ENCODE data around the gene STIM1.

The STIM1 gene

DNA sequence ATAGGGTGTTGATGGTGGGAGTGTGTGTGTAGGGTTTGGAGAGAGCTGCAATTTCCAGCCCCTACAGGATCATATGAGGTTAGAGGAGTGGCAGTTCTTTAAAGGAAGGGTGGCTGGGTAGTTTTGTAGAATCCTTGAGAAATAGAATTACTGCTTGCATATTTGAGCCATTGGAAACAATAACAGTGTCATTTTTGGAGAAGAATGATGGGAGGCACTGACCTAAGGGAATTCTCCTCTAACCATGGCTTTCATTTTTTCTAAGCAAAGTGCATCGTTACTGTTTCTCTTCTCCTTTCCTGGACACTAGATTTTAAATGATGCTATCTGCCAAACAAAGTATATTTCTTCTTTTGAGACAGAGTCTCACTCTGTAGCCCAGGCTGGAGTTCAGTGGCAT lies 172.3 kb downstream of the STIM1 start:
- no peak for DNase-seq (ENCODE audit: low read depth)
- H3K4me3 ChIP-seq (ENCODE audit: low read depth, low read length) = no peak overlapping the region
- TF ChIP-seq CTCF (IDR thresholded peaks at IDR 0.05; ENCODE audit: low read depth, low read length, missing control alignments) = no peak
- in situ Hi-C loops (cut with HindIII; ENCODE audit: low sequenced_read_pairs) = no loop called here

DNA sequence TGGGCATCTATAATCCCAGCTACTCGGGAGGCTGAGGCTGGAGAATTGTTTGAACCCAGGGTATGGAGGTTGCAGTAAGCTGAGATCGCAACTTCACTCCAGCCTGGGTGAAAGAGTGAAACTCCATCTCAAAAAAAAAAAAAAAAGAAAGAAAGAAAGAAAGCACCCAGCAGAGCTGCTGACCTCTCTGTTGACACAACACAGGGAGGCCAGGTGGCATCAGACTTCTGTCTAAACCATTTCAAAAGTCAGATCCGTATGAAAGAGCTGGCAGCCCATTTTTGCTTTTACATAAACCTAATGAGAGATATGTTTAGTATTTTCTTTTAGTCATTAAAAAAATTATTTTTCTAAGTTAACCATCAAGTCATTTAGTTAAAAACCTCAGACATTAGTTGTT lies 174.7 kb downstream of the STIM1 start:
- DNase-seq (ENCODE audit: low read depth) = no peak
- H3K4me3 ChIP-seq (ENCODE audit: low read depth, low read length) = no peak overlapping the region
- in situ Hi-C loops (cut with HindIII; ENCODE audit: low sequenced_read_pairs) = no loop called here
- no peak for TF ChIP-seq CTCF (IDR thresholded peaks at IDR 0.05; ENCODE audit: low read depth, low read length, missing control alignments)

GRCh38 chr11:4032097-4032496 lies 176.6 kb downstream of the STIM1 start:
- no peak for DNase-seq (ENCODE audit: low read depth)
- no peak for TF ChIP-seq CTCF (IDR thresholded peaks at IDR 0.05; ENCODE audit: low read depth, low read length, missing control alignments)
- in situ Hi-C loops (cut with HindIII; ENCODE audit: low sequenced_read_pairs) = no loop called here
- H3K4me3 ChIP-seq (ENCODE audit: low read depth, low read length) = no peak overlapping the region

DNA sequence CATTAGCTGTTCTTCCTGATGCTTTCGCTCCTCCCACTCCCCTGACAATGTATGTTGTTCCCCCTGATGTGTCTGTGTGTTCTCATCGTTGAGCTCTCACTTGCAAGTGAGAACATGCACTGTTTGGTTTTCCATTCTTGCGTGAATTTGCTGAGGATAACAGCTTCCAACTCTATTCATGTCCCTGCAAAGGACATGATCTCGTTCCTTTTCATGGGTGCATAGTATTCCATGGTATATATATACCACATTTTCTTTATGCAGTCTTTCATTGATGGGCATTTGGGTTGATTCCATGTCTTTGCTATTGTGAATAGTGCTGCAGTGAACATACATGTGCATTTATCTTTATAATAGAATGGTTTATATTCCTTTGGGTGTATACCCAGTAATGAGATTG lies 180.5 kb downstream of the STIM1 start:
- DNase-seq (ENCODE audit: low read depth) = no peak
- H3K4me3 ChIP-seq (ENCODE audit: low read depth, low read length) = no peak overlapping the region
- no peak for TF ChIP-seq CTCF (IDR thresholded peaks at IDR 0.05; ENCODE audit: low read depth, low read length, missing control alignments)
- in situ Hi-C loops (cut with HindIII; ENCODE audit: low sequenced_read_pairs) = no loop called here

- in situ Hi-C loops (cut with HindIII; ENCODE audit: low sequenced_read_pairs) = no loop called here
- TF ChIP-seq CTCF (IDR thresholded peaks at IDR 0.05; ENCODE audit: low read depth, low read length, missing control alignments) = no peak
- H3K4me3 ChIP-seq (ENCODE audit: low read depth, low read length) = no peak overlapping the region
- no peak for DNase-seq (ENCODE audit: low read depth)
Measured at GRCh38 chr11:4039011-4039410, 183.5 kb downstream of the STIM1 start.

- no peak for TF ChIP-seq CTCF (IDR thresholded peaks at IDR 0.05; ENCODE audit: low read depth, low read length, missing control alignments)
- DNase-seq (ENCODE audit: low read depth) = no peak
- in situ Hi-C loops (cut with HindIII; ENCODE audit: low sequenced_read_pairs) = no loop called here
- H3K4me3 ChIP-seq (ENCODE audit: low read depth, low read length) = no peak overlapping the region
Measured at GRCh38 chr11:4040461-4040860, 185.0 kb downstream of the STIM1 start.
